GM23248 (cell line): ENCODE measurements around the gene RPAP3. TPM values are rescaled to one million over a fixed set of nuclear protein-coding genes. Genes with fewer than 3 reads are reported as not detected.

ENCODE experiments used
- DNase-seq: peaks from one replicate; pipeline ENCODE4 v3.0.0-alpha.2; 2015
- H2AFZ ChIP-seq: fragments of 200-600 bp; sonication (generic); 2 replicates; pipeline ENCODE4 v1.6.1; 2016; ENCODE audit warnings: antibody characterized with exemption
- H3F3A ChIP-seq: fragments of 200-600 bp; sonication (generic); 2 replicates; pipeline ENCODE4 v1.6.1; 2016; ENCODE audit warnings: mild to moderate bottlenecking, antibody characterized with exemption, mixed run types; ENCODE audit not compliant: insufficient read depth
- H3K27ac ChIP-seq: fragments of 200-600 bp; sonication (generic); 2 replicates; pipeline ENCODE4 v1.5.1; 2016; ENCODE audit warnings: mild to moderate bottlenecking
- H3K27me3 ChIP-seq: fragments of 200-600 bp; sonication (generic); replicated peaks from 2 replicates; pipeline ENCODE4 v1.6.1; 2016; ENCODE audit warnings: mild to moderate bottlenecking; ENCODE audit not compliant: insufficient read depth
- H3K36me3 ChIP-seq: fragments of 200-600 bp; sonication (generic); 2 replicates; pipeline ENCODE4 v1.6.1; 2016; ENCODE audit warnings: low read depth, mild to moderate bottlenecking
- H3K4me1 ChIP-seq: fragments of 200-600 bp; sonication (generic); 2 replicates; pipeline ENCODE4 v1.6.1; 2016; ENCODE audit warnings: mild to moderate bottlenecking; ENCODE audit not compliant: insufficient read depth
- H3K4me2 ChIP-seq: fragments of 200-600 bp; sonication (generic); one replicate; pipeline ENCODE4 v1.6.1; 2016; ENCODE audit warnings: mild to moderate bottlenecking; ENCODE audit not compliant: unreplicated experiment
- H3K4me3 ChIP-seq: fragments of 200-600 bp; sonication (generic); 2 replicates; pipeline ENCODE4 v1.5.1; 2016; ENCODE audit warnings: mild to moderate bottlenecking
- H3K79me2 ChIP-seq: fragments of 200-600 bp; sonication (generic); 2 replicates; pipeline ENCODE4 v1.6.1; 2016; ENCODE audit warnings: mild to moderate bottlenecking; ENCODE audit not compliant: insufficient read depth
- H3K9ac ChIP-seq: fragments of 200-600 bp; sonication (generic); 2 replicates; pipeline ENCODE4 v1.6.1; 2016; ENCODE audit warnings: mild to moderate bottlenecking
- H3K9me2 ChIP-seq: fragments of 200-600 bp; sonication (generic); 2 replicates; pipeline ENCODE4 v1.6.1; 2016; ENCODE audit warnings: mixed run types, mild to moderate bottlenecking, moderate library complexity; ENCODE audit not compliant: insufficient read depth
- H3K9me3 ChIP-seq: fragments of 200-600 bp; sonication (generic); one replicate; pipeline ENCODE4 v1.6.1; 2017; ENCODE audit warnings: low read depth
- H4K20me1 ChIP-seq: fragments of 200-600 bp; sonication (generic); 2 replicates; pipeline ENCODE4 v1.6.0; 2016; ENCODE audit not compliant: insufficient read depth
- EZH2 ChIP-seq: fragments of 200-600 bp; sonication (generic); IDR thresholded peaks from 2 replicates; pipeline ENCODE4 v1.6.1; 2018; ENCODE audit warnings: antibody characterized with exemption, mild to moderate bottlenecking; ENCODE audit not compliant: insufficient read depth, poor library complexity, severe bottlenecking
- EZH2phosphoT487 ChIP-seq: fragments of 200-600 bp; sonication (generic); IDR thresholded peaks from 2 replicates; pipeline ENCODE4 v1.6.1; 2018; ENCODE audit warnings: antibody characterized with exemption, moderate library complexity, mild to moderate bottlenecking, low read depth; ENCODE audit not compliant: insufficient read depth
- WGBS, 2 experiments: methylation state at CpG; one replicate each; pipeline ENCODE4 v1.1.6; 2015 to 2017; ENCODE audit warnings: low lambda C conversion rate in 2 of 2, low coverage in 1 of 2; ENCODE audit errors: missing lambda C conversion rate in 2 of 2; 5-methylcytosine and 5-hydroxymethylcytosine counted together
- in situ Hi-C: fragments of 300-500 bp; cut with MboI; formaldehyde crosslinking; loops from 2 replicates; pipeline ENCODE4 v1.15.0; 2020
- polyA plus RNA-seq: library from polyadenylated mRNA; unstranded; fragments of >200 nt; fragmentation: Nextera tagmentation; extraction: Ambion mirVana; gene quantifications from 2 replicates; pipeline ENCODE4 v1.2.1, GENCODE V29; 2016
- total RNA-seq: library from RNA; depleted of rRNA; stranded (reverse); fragments of >200 nt; shearing (Covaris generic); gene quantifications from 2 replicates; pipeline ENCODE4 v1.2.3, GENCODE V29; 2014

The RPAP3 gene
- total and polyA plus RNA-seq, 2 experiments from 2014 or later: 16.2 to 27.8 TPM

- no peak for DNase-seq
Measured at GRCh38 chr12:47707905-47708543, 2.2 kb upstream of the RPAP3 start.

GRCh38 chr12:47707355-47707754 is 1.5 kb upstream of the RPAP3 start:
- H4K20me1 ChIP-seq: no peaks in the 10 kb centered on the region
- TF ChIP-seq EZH2 (no peak), EZH2phosphoT487 (no peak)
- H2AFZ ChIP-seq: peak overlapping the region; percentile 89; the same call in 1 of the 2 replicates
- no peaks in the 10 kb centered on the region for H3K9me3 ChIP-seq
- H3K27ac ChIP-seq: peak overlapping the region; percentile 82; the same call in 1 of the 2 replicates
- H3K36me3 ChIP-seq: no peaks in the 10 kb centered on the region
- no peaks in the 10 kb centered on the region for H3K27me3 ChIP-seq
- H3F3A ChIP-seq: peaks cover 6% of the 10 kb centered on the region; the same call in 1 of the 2 replicates
- DNase-seq: no peak
- in situ Hi-C loops: no loop called here
- peaks cover 47% of the 10 kb centered on the region for H3K79me2 ChIP-seq
- no peaks in the 10 kb centered on the region for H3K9me2 ChIP-seq
- peak overlapping the region; percentile 97 for H3K4me2 ChIP-seq
- peak overlapping the region; percentile 91 for H3K9ac ChIP-seq
- H3K4me3 ChIP-seq: peak overlapping the region; percentile 89
- 0 out of 2 replicates have a peak, but pooled peaks cover 4% of the 10 kb centered on the region for H3K4me1 ChIP-seq

More at GRCh38 chr12:47707905-47708543, 2.2 kb upstream of the RPAP3 start:
- TF ChIP-seq EZH2phosphoT487: no peak
- TF ChIP-seq EZH2: no peak
- WGBS, 2 experiments: 38 to 42% methylated on average over 5 of the region's 5 CpGs
- H3K9me3 ChIP-seq: no peaks in the 10 kb centered on the region
- no peaks in the 10 kb centered on the region for H3K9me2 ChIP-seq
- H2AFZ ChIP-seq: no peak overlapping the region
- H3K4me1 ChIP-seq: 0 out of 2 replicates have a peak, but pooled peaks cover 4% of the 10 kb centered on the region
- H4K20me1 ChIP-seq: no peaks in the 10 kb centered on the region
- H3F3A ChIP-seq: peaks cover 6% of the 10 kb centered on the region; the same call in 1 of the 2 replicates
- H3K4me2 ChIP-seq: no peak overlapping the region
- H3K27ac ChIP-seq: no peak overlapping the region
- in situ Hi-C loops: no loop called here
- H3K9ac ChIP-seq: no peak overlapping the region
- no peaks in the 10 kb centered on the region for H3K36me3 ChIP-seq
- no peak overlapping the region for H3K4me3 ChIP-seq
- peaks cover 40% of the 10 kb centered on the region for H3K79me2 ChIP-seq
- H3K27me3 ChIP-seq: no peaks in the 10 kb centered on the region

GRCh38 chr12:47705229-47705565 is 633 bp downstream of the RPAP3 start:
- Histone ChIP-seq H3K27me3 (no peaks in the 10 kb centered on the region), H3K9me3 (no peaks in the 10 kb centered on the region), H3F3A (peaks cover 6% of the 10 kb centered on the region; the same call in 1 of the 2 replicates), H3K4me3 (peak overlapping the region; percentile 89), H3K9ac (peak overlapping the region; percentile 91), H4K20me1 (no peaks in the 10 kb centered on the region), H2AFZ (peak overlapping the region; percentile 89), H3K4me1 (0 out of 2 replicates have a peak, but pooled peaks cover 4% of the 10 kb centered on the region), H3K4me2 (peak overlapping the region; percentile 97), H3K9me2 (no peaks in the 10 kb centered on the region), H3K36me3 (peaks cover 9% of the 10 kb centered on the region; the same call in 1 of the 2 replicates), H3K79me2 (peaks cover 67% of the 10 kb centered on the region), H3K27ac (peak overlapping the region; percentile 82)
- no peak for DNase-seq
- in situ Hi-C loops: no loop called here
- 0 to 1% methylated on average over 9 of the region's 9 CpGs for WGBS, 2 experiments
- TF ChIP-seq EZH2phosphoT487 (no peak), EZH2 (no peak)

- TF ChIP-seq EZH2 (no peak), EZH2phosphoT487 (no peak)
- Histone ChIP-seq H4K20me1 (no peaks in the 10 kb centered on the region), H3K4me3 (peak overlapping the region; percentile 89), H3K27ac (0 out of 2 replicates have a peak overlapping the region, but pooled peaks have one; percentile 82), H2AFZ (peak overlapping the region; percentile 89), H3K4me2 (peak overlapping the region; percentile 97), H3K9me2 (no peaks in the 10 kb centered on the region), H3K36me3 (peaks cover 13% of the 10 kb centered on the region; the same call in 1 of the 2 replicates), H3K9me3 (no peaks in the 10 kb centered on the region), H3K27me3 (no peaks in the 10 kb centered on the region), H3F3A (peaks cover 6% of the 10 kb centered on the region; the same call in 1 of the 2 replicates), H3K9ac (peak overlapping the region; percentile 91), H3K79me2 (peaks cover 70% of the 10 kb centered on the region), H3K4me1 (0 out of 2 replicates have a peak, but pooled peaks cover 4% of the 10 kb centered on the region)
- no peak for DNase-seq
- WGBS, 2 experiments: 69 to 70% methylated on average over 9 of the region's 9 CpGs
- in situ Hi-C loops: no loop called here
Measured at GRCh38 chr12:47704719-47705118, 1.1 kb downstream of the RPAP3 start.
